ENCODE data around the gene EGFL7.

DNA sequence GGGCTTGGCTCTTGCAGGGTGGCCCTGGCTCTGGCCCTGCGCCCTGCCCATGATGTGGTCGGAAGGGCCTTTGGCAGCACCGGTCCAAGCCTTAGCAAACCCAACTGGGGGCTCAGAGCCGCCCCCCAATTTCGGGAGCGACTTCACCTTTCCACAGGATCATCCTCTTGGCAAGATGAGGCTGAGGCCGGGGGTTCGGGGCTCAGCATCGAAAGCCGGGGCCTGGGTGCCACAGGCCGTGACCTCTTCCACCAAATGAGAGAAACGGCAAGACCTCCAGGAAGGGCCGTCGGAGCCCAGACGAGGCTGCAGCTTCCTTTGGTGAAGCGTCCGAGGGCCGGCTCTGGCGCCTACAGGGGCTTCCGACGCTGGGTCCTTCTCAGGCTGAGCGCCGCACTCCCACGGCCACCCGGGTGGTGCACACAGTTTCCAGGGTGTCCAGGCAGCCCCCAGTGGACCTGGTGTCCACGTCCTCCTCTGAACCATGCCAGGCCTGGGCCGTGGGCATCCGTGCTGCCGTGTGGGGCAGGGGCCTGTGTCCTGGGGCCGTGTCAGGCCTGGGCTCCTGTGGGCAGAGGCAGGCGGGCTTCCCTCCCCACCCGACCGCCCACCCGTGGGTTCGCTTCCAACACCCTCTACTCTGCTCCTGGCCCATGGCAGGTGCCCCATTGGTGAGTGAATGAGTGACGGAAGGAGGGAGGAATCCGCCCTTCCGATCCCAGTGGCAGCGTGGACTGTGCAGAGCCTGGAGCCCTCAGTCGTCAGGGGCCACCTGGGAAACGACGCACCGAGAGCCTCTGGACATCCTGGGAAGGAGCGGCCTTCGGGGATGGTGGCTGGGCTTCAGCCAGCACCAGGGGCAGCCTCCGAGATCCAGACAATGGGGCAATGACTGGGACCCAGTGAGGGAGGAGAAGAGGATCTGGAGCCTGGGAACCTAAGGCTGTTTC lies 29.7 kb downstream of the EGFL7 start:
- TF ChIP-seq SIN3A (conservative IDR thresholded peaks at IDR 0.05 in 1 of 2, IDR thresholded peaks at IDR 0.05 in 1 of 2; ENCODE audit: low read depth in 1 of 2, low read length in 2 of 2): no peak
- no peak for TF ChIP-seq KDM5A (IDR thresholded peaks at IDR 0.05; ENCODE audit: low read length)
- no peak for TF ChIP-seq POLR2A (IDR thresholded peaks at IDR 0.05; ENCODE audit: control extremely low read depth in 1 of 2, low read depth in 2 of 2, low read length in 2 of 2)
- TF ChIP-seq EP300 (IDR thresholded peaks at IDR 0.05; ENCODE audit: borderline replicate concordance in 1 of 2, low read depth in 2 of 2, low read length in 2 of 2): no peak
- no peak for TF ChIP-seq ZNF274 (IDR thresholded peaks at IDR 0.05; ENCODE audit: borderline replicate concordance, extremely low read depth, low read length)
- no peak for TF ChIP-seq RFX5 (IDR thresholded peaks at IDR 0.05; ENCODE audit: borderline replicate concordance, low read depth, low read length)
- TF ChIP-seq POLR2AphosphoS5 (IDR thresholded peaks at IDR 0.05; ENCODE audit: low read depth, low read length): no peak
- TF ChIP-seq, protein P1, sequence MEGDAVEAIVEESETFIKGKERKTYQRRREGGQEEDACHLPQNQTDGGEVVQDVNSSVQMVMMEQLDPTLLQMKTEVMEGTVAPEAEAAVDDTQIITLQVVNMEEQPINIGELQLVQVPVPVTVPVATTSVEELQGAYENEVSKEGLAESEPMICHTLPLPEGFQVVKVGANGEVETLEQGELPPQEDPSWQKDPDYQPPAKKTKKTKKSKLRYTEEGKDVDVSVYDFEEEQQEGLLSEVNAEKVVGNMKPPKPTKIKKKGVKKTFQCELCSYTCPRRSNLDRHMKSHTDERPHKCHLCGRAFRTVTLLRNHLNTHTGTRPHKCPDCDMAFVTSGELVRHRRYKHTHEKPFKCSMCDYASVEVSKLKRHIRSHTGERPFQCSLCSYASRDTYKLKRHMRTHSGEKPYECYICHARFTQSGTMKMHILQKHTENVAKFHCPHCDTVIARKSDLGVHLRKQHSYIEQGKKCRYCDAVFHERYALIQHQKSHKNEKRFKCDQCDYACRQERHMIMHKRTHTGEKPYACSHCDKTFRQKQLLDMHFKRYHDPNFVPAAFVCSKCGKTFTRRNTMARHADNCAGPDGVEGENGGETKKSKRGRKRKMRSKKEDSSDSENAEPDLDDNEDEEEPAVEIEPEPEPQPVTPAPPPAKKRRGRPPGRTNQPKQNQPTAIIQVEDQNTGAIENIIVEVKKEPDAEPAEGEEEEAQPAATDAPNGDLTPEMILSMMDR (IDR thresholded peaks at IDR 0.05; ENCODE audit: control extremely low read depth in 1 of 3, insufficient read depth in 1 of 3, low read depth in 1 of 3, low read length in 3 of 3): no peak
- no peak for TF ChIP-seq TEAD4 (IDR thresholded peaks at IDR 0.05; ENCODE audit: low read depth, low read length)
- TF ChIP-seq, protein P2, sequence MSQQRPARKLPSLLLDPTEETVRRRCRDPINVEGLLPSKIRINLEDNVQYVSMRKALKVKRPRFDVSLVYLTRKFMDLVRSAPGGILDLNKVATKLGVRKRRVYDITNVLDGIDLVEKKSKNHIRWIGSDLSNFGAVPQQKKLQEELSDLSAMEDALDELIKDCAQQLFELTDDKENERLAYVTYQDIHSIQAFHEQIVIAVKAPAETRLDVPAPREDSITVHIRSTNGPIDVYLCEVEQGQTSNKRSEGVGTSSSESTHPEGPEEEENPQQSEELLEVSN (IDR thresholded peaks at IDR 0.05): no peak
- TF ChIP-seq MAFK (IDR thresholded peaks at IDR 0.05; ENCODE audit: low read depth, low read length): no peak
